Smooth muscle cell (in vitro differentiated cells): Measurements from ENCODE around the gene PPARG. TPM values are rescaled to one million over a fixed set of nuclear protein-coding genes. Genes with fewer than 3 reads are reported as not detected.

Experiments
- DNase-seq: peaks from one replicate; lab custom pipeline; 2025; ENCODE audit not compliant: unreplicated experiment; lab: John Stamatoyannopoulos, UW
- H2AFZ ChIP-seq: fragments of 200-600 bp; sonication (generic); 2 replicates; pipeline ENCODE4 v1.6.0; 2016; ENCODE audit warnings: antibody characterized with exemption, low read depth, mild to moderate bottlenecking
- H3F3A ChIP-seq: fragments of 200-600 bp; sonication (generic); 2 replicates; pipeline ENCODE4 v1.6.0; 2017; ENCODE audit warnings: antibody characterized with exemption, low read depth
- H3K27ac ChIP-seq: fragments of 200-600 bp; sonication (generic); 2 replicates; pipeline ENCODE4 v1.5.1; 2016; ENCODE audit warnings: low read depth, mild to moderate bottlenecking
- H3K27me3 ChIP-seq: fragments of 200-600 bp; sonication (generic); 2 replicates; pipeline ENCODE4 v1.6.1; 2016; ENCODE audit warnings: low read depth, mild to moderate bottlenecking
- H3K36me3 ChIP-seq: fragments of 200-600 bp; sonication (generic); 2 replicates; pipeline ENCODE4 v1.5.1; 2016; ENCODE audit warnings: low read depth
- H3K4me1 ChIP-seq: fragments of 200-600 bp; sonication (generic); 2 replicates; pipeline ENCODE4 v1.5.1; 2016; ENCODE audit warnings: low read depth
- H3K4me2 ChIP-seq: fragments of 200-600 bp; sonication (generic); 2 replicates; pipeline ENCODE4 v1.6.0; 2016; ENCODE audit warnings: mild to moderate bottlenecking
- H3K4me3 ChIP-seq: fragments of 200-600 bp; sonication (generic); 2 replicates; pipeline ENCODE4 v1.5.1; 2016; ENCODE audit warnings: mild to moderate bottlenecking
- H3K79me2 ChIP-seq: fragments of 200-600 bp; sonication (generic); 2 replicates; pipeline ENCODE4 v1.6.0; 2016; ENCODE audit warnings: low read depth, mild to moderate bottlenecking
- H3K9ac ChIP-seq: fragments of 200-600 bp; sonication (generic); 2 replicates; pipeline ENCODE4 v1.6.0; 2016; ENCODE audit warnings: low read depth
- H3K9me3 ChIP-seq: fragments of 200-600 bp; sonication (generic); replicated peaks from 2 replicates; pipeline ENCODE4 v1.5.1; 2016; ENCODE audit warnings: low read depth
- H4K20me1 ChIP-seq: fragments of 200-600 bp; sonication (generic); 2 replicates; pipeline ENCODE4 v1.6.0; 2016; ENCODE audit warnings: low read depth
- CTCF ChIP-seq: fragments of 200-600 bp; sonication (generic); IDR thresholded peaks from 2 replicates; pipeline ENCODE4 v1.5.1; 2017; ENCODE audit warnings: borderline replicate concordance, mild to moderate bottlenecking, antibody characterized with exemption; ENCODE audit not compliant: insufficient read depth, poor library complexity, severe bottlenecking
- WGBS: methylation state at CpG from one replicate; pipeline ENCODE4 v1.1.7; 2016; ENCODE audit warnings: low lambda C conversion rate; 5-methylcytosine and 5-hydroxymethylcytosine counted together
- polyA plus RNA-seq: library from polyadenylated mRNA; unstranded; fragments of >200 nt; fragmentation: Nextera tagmentation; extraction: Ambion mirVana; gene quantifications from 2 replicates; pipeline ENCODE4 v1.2.1, GENCODE V29; 2016
- total RNA-seq: library from RNA; depleted of rRNA; stranded (reverse); fragments of >200 nt; gene quantifications from 2 replicates; pipeline ENCODE4 v1.2.3, GENCODE V29; 2014

The PPARG gene
- total and polyA plus RNA-seq, 2 experiments from 2014 or later = 1.5 to 8.5 TPM

GRCh38 chr3:12296511-12296910 is 7.6 kb downstream of the PPARG start:
- no peaks in the 10 kb centered on the region for H3F3A ChIP-seq
- H3K4me3 ChIP-seq = no peak overlapping the region
- no peak for DNase-seq
- peaks cover 6% of the 10 kb centered on the region for H3K79me2 ChIP-seq
- 46% methylated on average over 4 of the region's 4 CpGs for WGBS
- H3K36me3 ChIP-seq = no peaks in the 10 kb centered on the region
- H3K9me3 ChIP-seq = no peaks in the 10 kb centered on the region
- H3K4me1 ChIP-seq = no peaks in the 10 kb centered on the region
- H3K27ac ChIP-seq = peak overlapping the region; percentile 62
- H4K20me1 ChIP-seq = no peaks in the 10 kb centered on the region
- no peak overlapping the region for H3K4me2 ChIP-seq
- no peaks in the 10 kb centered on the region for H3K27me3 ChIP-seq
- TF ChIP-seq CTCF = no peak
- H2AFZ ChIP-seq = no peak overlapping the region
- H3K9ac ChIP-seq = peak overlapping the region; percentile 1

GRCh38 chr3:12299026-12299425 is 10.2 kb downstream of the PPARG start:
- Histone ChIP-seq H3K4me3 (no peak overlapping the region), H3K4me1 (no peaks in the 10 kb centered on the region), H3F3A (no peaks in the 10 kb centered on the region), H3K79me2 (peaks cover 6% of the 10 kb centered on the region), H3K27me3 (no peaks in the 10 kb centered on the region), H3K9me3 (no peaks in the 10 kb centered on the region), H2AFZ (no peak overlapping the region), H3K27ac (peak overlapping the region; percentile 82), H3K36me3 (no peaks in the 10 kb centered on the region), H4K20me1 (no peaks in the 10 kb centered on the region), H3K4me2 (no peak overlapping the region), H3K9ac (peak overlapping the region; percentile 24)
- TF ChIP-seq CTCF = no peak
- WGBS = 54% methylated on average over 8 of the region's 8 CpGs
- DNase-seq = no peak

- H4K20me1 ChIP-seq = no peaks in the 10 kb centered on the region
- no peaks in the 10 kb centered on the region for H3K36me3 ChIP-seq
- no peak for DNase-seq
- peak overlapping the region; percentile 82 for H3K27ac ChIP-seq
- H3K4me1 ChIP-seq = no peaks in the 10 kb centered on the region
- WGBS = 61% methylated on average over 4 of the region's 4 CpGs
- peak overlapping the region; percentile 19 for H3K4me2 ChIP-seq
- H3K79me2 ChIP-seq = peaks cover 6% of the 10 kb centered on the region
- H3K9me3 ChIP-seq = no peaks in the 10 kb centered on the region
- H2AFZ ChIP-seq = no peak overlapping the region
- H3F3A ChIP-seq = no peaks in the 10 kb centered on the region
- H3K9ac ChIP-seq = peak overlapping the region; percentile 45
- H3K4me3 ChIP-seq = no peak overlapping the region
- no peak for TF ChIP-seq CTCF
- peaks cover 4% of the 10 kb centered on the region for H3K27me3 ChIP-seq
Observed at GRCh38 chr3:12300137-12300536, 11.3 kb downstream of the PPARG start.

GRCh38 chr3:12301031-12301430 is 12.2 kb downstream of the PPARG start:
- Histone ChIP-seq H3K9me3 (no peaks in the 10 kb centered on the region), H2AFZ (no peak overlapping the region), H3K4me2 (peak overlapping the region; percentile 19), H3K9ac (no peak overlapping the region), H3K4me3 (no peak overlapping the region), H3K27ac (peak overlapping the region; percentile 82), H3F3A (no peaks in the 10 kb centered on the region), H4K20me1 (no peaks in the 10 kb centered on the region), H3K79me2 (peaks cover 6% of the 10 kb centered on the region), H3K36me3 (no peaks in the 10 kb centered on the region), H3K4me1 (no peaks in the 10 kb centered on the region), H3K27me3 (peaks cover 4% of the 10 kb centered on the region)
- no peak for TF ChIP-seq CTCF
- 64% methylated on average over 2 of the region's 2 CpGs for WGBS
- DNase-seq = no peak
